ENCODE results near the gene SPPL2B. TPM values are rescaled to one million over a fixed set of nuclear protein-coding genes. Genes with fewer than 3 reads are reported as not detected.

SPPL2B gene
- total RNA-seq, 1 experiment from 2014 or later, result 73.7 TPM

- no peak for DNase-seq
- Mint-ChIP-seq H3K36me3 (ENCODE audit: insufficient read depth in 1 of 3, low read depth in 3 of 3) (peaks cover 0 to 2% (median 0%) of the 10 kb centered on the region in 3 experiments; a peak in 1 of 7 replicates), H3K27ac (no peak overlapping the region), H3K4me1 (peaks cover 1% of the 10 kb centered on the region in 2 experiments), H3K27me3 (ENCODE audit: low read depth) (peaks cover 22% of the 10 kb centered on the region), H3K4me3 (no peak overlapping the region; a peak in 1 of 5 replicates), H3K9me3 (no peaks in the 10 kb centered on the region)
- Histone ChIP-seq H2BK12ac (ENCODE audit: insufficient read length, low read depth, low read length) (no peak overlapping the region), H3K4ac (ENCODE audit: low read depth, low read length) (no peak overlapping the region), H3K23me2 (ENCODE audit: insufficient read length, low read depth, low read length, poor library complexity, severe bottlenecking) (no peaks in the 10 kb centered on the region), H4K5ac (ENCODE audit: insufficient read length, low read depth, low read length) (no peak overlapping the region), H2BK5ac (ENCODE audit: insufficient read length, low read length) (no peak overlapping the region), H3K23ac (ENCODE audit: insufficient read length, low read depth, low read length) (no peak overlapping the region), H3T11ph (ENCODE audit: low read length) (no peak overlapping the region), H2AK5ac (ENCODE audit: insufficient read length, low read length) (no peak overlapping the region), H3K9ac (ENCODE audit: extremely low read depth, insufficient read length, low read length) (no peak overlapping the region), H4K8ac (replicated peaks; ENCODE audit: insufficient read length, low read depth, low read length) (no peak overlapping the region), H3K4me1 (ENCODE audit: insufficient read depth, low read length) (no peaks in the 10 kb centered on the region), H2BK20ac (ENCODE audit: low read depth, low read length, poor library complexity, severe bottlenecking) (no peak overlapping the region), H3K18ac (ENCODE audit: insufficient read length, low read depth, low read length) (no peak overlapping the region), H3K27me3 (ENCODE audit: insufficient read depth, low read length) (no peaks in the 10 kb centered on the region; the same call in 1 of the 2 replicates), H3K27ac (ENCODE audit: insufficient read length, low read depth, low read length) (no peak overlapping the region), H4K91ac (ENCODE audit: insufficient read length, low read depth, low read length) (no peak overlapping the region), H3K9me3 (ENCODE audit: control insufficient read depth, low read depth, low read length) (no peaks in the 10 kb centered on the region), H3K79me2 (ENCODE audit: insufficient read depth, low read length) (no peaks in the 10 kb centered on the region), H2BK15ac (ENCODE audit: low read depth, low read length) (no peak overlapping the region), H4K20me1 (ENCODE audit: control insufficient read depth, insufficient read depth, insufficient read length) (no peaks in the 10 kb centered on the region), H3K56ac (ENCODE audit: insufficient read length, low read depth, low read length) (no peak overlapping the region), H3K14ac (ENCODE audit: insufficient read depth, low read length) (no peak overlapping the region; the same call in 1 of the 2 replicates), H2BK120ac (ENCODE audit: low read depth, low read length, poor library complexity, severe bottlenecking) (no peak overlapping the region), H3K79me1 (ENCODE audit: insufficient read depth, low read depth, low read length, poor library complexity, severe bottlenecking) (no peaks in the 10 kb centered on the region), H3K4me2 (ENCODE audit: insufficient read depth, insufficient read length, low read length) (no peak overlapping the region), H2AFZ (ENCODE audit: low read length) (no peak overlapping the region)
- WGBS (ENCODE audit: extremely low coverage, insufficient read length, low lambda C conversion rate), result no CpG with 5 or more reads among the region's 24 CpGs
- TF ChIP-seq CTCF (conservative IDR thresholded peaks at IDR 0.05), result no peak
Measured at GRCh38 chr19:2355168-2356035, 26.9 kb downstream of the SPPL2B start.

Measured in H9 (cell line).